ENCODE data around the gene PLEKHA5. TPM values are rescaled to one million over a fixed set of nuclear protein-coding genes. Genes with fewer than 3 reads are reported as not detected.
A peak's percentile ranks its signal among the peaks of the same experiment; 100 is the strongest.

PLEKHA5 gene
- total RNA-seq, 2 experiments from 2014 or later = 2.1 to 3.2 TPM

DNA sequence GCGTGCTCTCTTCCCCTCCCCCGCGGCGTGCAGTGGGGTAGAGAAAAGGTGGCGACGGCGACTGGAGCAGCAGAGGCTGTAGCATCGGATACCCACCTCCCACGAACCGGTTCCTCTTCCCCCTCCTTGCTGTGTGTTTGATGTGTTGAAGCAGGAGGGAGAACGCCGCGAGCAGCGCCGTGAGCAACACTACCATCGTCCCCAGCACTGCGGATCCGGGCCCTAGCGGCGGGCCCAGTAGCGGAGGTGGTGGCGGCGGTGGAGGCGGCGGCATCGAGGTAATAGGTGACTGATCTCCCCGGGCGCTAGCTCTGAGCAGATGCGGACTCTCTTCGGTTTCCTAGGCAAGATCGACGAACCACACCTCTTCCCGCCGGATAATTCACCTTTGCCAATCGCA lies 176.8 kb downstream of the PLEKHA5 start:
- Mint-ChIP-seq H3K27me3 (no peaks in the 10 kb centered on the region), H3K9me3 (no peaks in the 10 kb centered on the region), H3K4me3 (no peak overlapping the region), H3K27ac (no peak overlapping the region), H3K4me1 (ENCODE audit: low read depth) (no peaks in the 10 kb centered on the region), H3K36me3 (ENCODE audit: low read depth) (no peaks in the 10 kb centered on the region)
- no peak for TF ChIP-seq CTCF (IDR thresholded peaks at IDR 0.05)
- no peak for DNase-seq
- CTCF ChIA-PET = no interaction called here
- POLR2A ChIA-PET = interaction anchor here (0.6 kb wide), 1 partner anchor 77 kb away, joined by 4 read pairs; no protein-coding TSS in a partner anchor
- ATAC-seq = no peak
- intact Hi-C loops (cut with micrococcal nuclease) = no loop called here

DNA sequence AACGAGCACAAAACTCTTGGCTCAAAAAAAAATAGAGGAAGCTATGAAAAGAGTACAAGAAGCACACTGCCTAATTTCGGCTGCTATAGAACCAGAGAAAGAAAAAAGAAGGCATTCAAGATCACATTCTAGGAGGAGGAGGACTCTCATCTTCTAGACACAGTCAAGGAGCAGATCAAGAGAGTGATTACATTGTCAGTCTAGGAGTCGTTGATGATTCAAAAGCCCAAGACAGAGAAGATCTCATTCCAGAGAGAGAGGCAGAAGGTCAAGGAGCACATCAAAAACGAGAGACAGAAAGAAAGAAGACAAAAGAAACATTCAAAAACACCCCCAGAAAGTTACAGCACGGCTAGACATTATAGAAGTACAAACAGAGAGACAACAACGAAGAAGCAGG lies 177.9 kb downstream of the PLEKHA5 start:
- CTCF ChIA-PET = no interaction called here
- H3K27ac Mint-ChIP-seq = no peak overlapping the region
- H3K9me3 Mint-ChIP-seq = no peaks in the 10 kb centered on the region
- no peaks in the 10 kb centered on the region for H3K27me3 Mint-ChIP-seq
- H3K4me1 Mint-ChIP-seq (ENCODE audit: low read depth) = peaks cover under 1% of the 10 kb centered on the region
- no peaks in the 10 kb centered on the region for H3K36me3 Mint-ChIP-seq (ENCODE audit: low read depth)
- intact Hi-C loops (cut with micrococcal nuclease) = no loop called here
- DNase-seq = no peak
- ATAC-seq = no peak
- no peak overlapping the region for H3K4me3 Mint-ChIP-seq
- POLR2A ChIA-PET = no interaction called here
- no peak for TF ChIP-seq CTCF (IDR thresholded peaks at IDR 0.05)

GRCh38 chr12:19311165-19311564 lies 181.6 kb downstream of the PLEKHA5 start:
- Mint-ChIP-seq H3K27ac (no peak overlapping the region), H3K9me3 (no peaks in the 10 kb centered on the region), H3K4me3 (no peak overlapping the region), H3K36me3 (ENCODE audit: low read depth) (no peaks in the 10 kb centered on the region), H3K4me1 (ENCODE audit: low read depth) (peaks cover 6% of the 10 kb centered on the region), H3K27me3 (no peaks in the 10 kb centered on the region)
- CTCF ChIA-PET = no interaction called here
- intact Hi-C loops (cut with micrococcal nuclease) = no loop called here
- POLR2A ChIA-PET = no interaction called here
- ATAC-seq (no peak), DNase-seq (no peak)
- TF ChIP-seq CTCF (IDR thresholded peaks at IDR 0.05) = no peak

DNA sequence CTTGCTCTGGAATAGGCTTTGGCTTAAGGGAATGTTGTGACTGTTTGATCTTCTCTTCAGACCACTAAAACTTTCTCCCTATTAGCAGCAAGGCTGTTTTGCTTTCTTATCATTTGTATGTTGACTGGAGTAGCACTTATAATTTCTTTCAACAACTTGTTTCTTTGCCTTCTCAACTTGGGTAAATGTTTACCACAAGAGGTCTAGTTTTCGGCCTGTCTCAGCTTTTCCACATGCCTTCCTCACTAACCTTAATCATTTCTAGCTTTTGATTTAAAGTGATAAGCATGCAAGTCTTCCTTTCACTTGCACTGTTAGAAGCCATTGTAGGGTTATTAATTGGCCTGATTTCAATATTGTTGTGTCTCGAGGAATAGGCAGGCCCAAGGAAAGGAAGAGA lies 183.1 kb downstream of the PLEKHA5 start:
- ATAC-seq (peak; percentile 13), DNase-seq (no peak)
- H3K4me3 Mint-ChIP-seq = no peak overlapping the region
- ChIA-PET CTCF (interaction anchor here (0.8 kb wide), 1 partner anchor 398 kb away, joined by 3 read pairs; no protein-coding TSS in a partner anchor), POLR2A (no interaction called here)
- H3K9me3 Mint-ChIP-seq = no peaks in the 10 kb centered on the region
- peaks cover 6% of the 10 kb centered on the region for H3K4me1 Mint-ChIP-seq (ENCODE audit: low read depth)
- no peak for TF ChIP-seq CTCF (IDR thresholded peaks at IDR 0.05)
- no peaks in the 10 kb centered on the region for H3K27me3 Mint-ChIP-seq
- intact Hi-C loops (cut with micrococcal nuclease) = no loop called here
- no peaks in the 10 kb centered on the region for H3K36me3 Mint-ChIP-seq (ENCODE audit: low read depth)
- no peak overlapping the region for H3K27ac Mint-ChIP-seq

DNA sequence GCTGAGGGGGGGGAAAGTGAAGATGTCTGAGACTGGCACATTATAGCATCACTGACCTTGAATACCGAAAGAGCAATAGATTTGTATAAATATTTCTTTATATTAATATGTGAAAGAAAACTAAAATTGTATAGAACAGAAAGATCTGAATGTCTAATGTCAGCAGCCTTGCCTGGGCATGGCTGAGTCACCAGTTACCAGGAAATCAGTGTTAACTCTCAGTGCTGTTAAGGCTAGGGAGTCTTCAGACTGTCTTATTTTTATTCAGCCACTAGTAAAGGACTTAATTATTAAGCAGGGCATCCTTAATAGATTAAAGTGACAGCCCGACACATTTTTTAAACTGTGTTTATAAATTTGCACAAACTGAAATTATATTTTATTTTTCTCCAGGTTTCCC lies 186.9 kb downstream of the PLEKHA5 start:
- peak; percentile 67 for ATAC-seq
- Mint-ChIP-seq H3K4me1 (ENCODE audit: low read depth) (peaks cover 6% of the 10 kb centered on the region), H3K27ac (no peak overlapping the region), H3K36me3 (ENCODE audit: low read depth) (no peaks in the 10 kb centered on the region), H3K27me3 (no peaks in the 10 kb centered on the region), H3K9me3 (no peaks in the 10 kb centered on the region), H3K4me3 (no peak overlapping the region)
- ChIA-PET POLR2A (no interaction called here), CTCF (no interaction called here)
- intact Hi-C loops (cut with micrococcal nuclease) = no loop called here
- DNase-seq = peak; percentile 11
- TF ChIP-seq CTCF (IDR thresholded peaks at IDR 0.05) = no peak

Data from activated CD8-positive, alpha-beta T cell treated with anti-CD3 and anti-CD28 coated beads for 36 hours (primary cell).